ENCODE data around the gene PCDHA4. TPM values are rescaled to one million over a fixed set of nuclear protein-coding genes. Genes with fewer than 3 reads are reported as not detected.
"Not testable (repeated sequence)": the region's sequence is repeated elsewhere in the genome, so short reads cannot be mapped to it uniquely, and the experiment has no call there.

PCDHA4 gene
- polyA plus RNA-seq = 1 to 10 TPM in 1 of 3 donors, under 1 TPM in 2; under 0.01 to 1.7 (median 0.04) TPM

DNA sequence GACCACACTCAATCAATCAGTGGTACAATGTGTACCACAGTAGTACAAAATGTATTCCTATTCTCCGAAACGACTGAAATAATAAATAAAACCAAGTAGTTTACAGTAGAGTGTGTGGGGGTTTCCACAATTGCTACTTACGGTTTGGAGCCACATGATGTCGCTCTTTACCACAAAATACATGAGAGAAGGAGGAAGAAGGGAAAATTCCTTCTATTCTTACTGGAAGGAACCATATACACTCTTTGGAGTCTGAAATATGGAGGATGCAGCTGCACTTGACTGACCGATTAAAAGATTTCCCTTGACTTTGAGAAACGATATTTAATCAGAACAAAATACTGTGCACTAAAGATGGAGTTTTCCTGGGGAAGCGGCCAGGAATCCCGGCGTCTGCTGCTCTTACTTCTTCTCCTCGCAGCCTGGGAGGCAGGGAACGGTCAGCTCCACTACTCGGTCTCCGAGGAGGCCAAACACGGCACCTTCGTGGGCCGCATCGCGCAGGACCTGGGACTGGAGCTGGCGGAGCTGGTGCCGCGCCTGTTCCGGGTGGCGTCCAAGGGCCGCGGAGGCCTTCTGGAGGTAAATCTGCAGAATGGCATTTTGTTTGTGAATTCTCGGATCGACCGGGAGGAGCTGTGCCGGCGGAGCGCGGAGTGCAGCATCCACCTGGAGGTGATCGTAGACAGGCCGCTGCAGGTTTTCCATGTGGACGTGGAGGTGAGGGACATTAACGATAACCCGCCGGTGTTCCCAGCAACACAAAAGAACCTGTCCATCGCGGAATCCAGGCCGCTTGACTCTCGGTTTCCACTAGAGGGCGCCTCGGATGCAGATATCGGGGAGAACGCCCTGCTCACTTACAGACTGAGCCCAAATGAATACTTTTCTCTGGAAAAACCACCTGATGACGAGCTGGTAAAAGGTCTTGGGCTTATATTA lies at the start of gene PCDHA4:
Gene PCDHA4, plus strand, starts transcription at position 235 of the 942 bp plus-strand sequence.
- 12 to 19% (median 16%) methylated on average over 33 to 37 of the region's 47 CpGs for WGBS, 3 donors
- H3K27ac ChIP-seq (ENCODE audit: low read depth, low read length) = no peak within 1 kb of the TSS

DNA sequence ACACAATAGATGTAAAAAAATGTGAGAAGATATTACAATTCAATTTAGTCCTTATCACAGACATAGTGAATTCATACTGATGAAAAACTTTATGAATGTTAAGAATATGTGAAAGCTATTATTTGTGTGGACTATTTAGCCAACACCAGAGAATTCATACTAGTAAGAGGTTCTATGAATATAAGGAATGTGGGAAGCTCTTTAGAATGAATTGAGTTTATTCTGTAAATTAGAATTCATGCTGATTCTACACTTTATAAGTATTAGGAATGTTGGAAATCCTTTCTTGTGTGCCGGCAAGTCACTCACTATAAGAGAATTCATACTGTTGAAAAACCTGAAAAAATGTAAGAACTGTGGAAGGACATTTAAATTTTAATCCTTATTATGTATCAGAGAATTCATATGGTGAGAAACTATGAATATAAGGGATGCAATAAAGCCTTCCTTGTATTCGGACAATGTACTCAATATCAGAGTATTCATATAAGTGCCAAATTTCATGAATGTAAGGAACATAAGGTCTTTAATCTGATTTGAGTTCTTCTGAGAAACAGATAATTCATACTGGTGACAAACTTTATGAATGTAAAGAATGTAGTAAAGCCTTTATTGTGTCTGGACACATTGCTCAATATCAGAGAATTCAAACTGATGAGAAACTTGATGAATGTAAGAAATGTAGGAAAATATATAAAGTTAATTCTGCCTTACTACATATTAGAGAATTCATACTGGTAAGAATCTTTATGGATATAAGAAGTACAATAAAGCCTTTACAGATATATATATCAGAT lies 42.5 kb upstream of the PCDHA4 start:
- 84% methylated on average over 2 of the region's 2 CpGs for WGBS, 3 donors
- no peak overlapping the region for H3K27ac ChIP-seq (ENCODE audit: low read depth, low read length)

DNA sequence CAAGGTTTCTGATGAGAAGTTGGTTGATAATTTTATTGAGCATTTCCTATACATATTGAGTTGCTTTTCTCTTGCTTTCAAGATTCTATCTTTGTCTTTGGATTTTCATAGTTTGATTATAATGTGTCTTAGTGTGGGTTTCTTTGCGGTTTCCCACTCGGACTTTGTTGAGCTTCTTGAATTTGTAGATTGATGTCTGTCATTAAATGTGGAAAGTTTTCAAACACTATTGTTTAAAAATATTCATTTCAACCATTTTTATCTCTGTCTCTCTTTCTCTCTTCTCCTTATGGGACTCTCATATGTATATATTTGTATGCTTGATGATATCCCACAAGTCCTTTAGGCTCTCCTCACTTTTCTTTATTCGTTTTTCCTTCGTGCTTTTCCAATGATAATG lies 39.4 kb upstream of the PCDHA4 start:
- no peak overlapping the region for H3K27ac ChIP-seq (ENCODE audit: low read depth, low read length)
- 74 to 89% (median 87%) methylated on average over 4 of the region's 4 CpGs for WGBS, 3 donors

DNA sequence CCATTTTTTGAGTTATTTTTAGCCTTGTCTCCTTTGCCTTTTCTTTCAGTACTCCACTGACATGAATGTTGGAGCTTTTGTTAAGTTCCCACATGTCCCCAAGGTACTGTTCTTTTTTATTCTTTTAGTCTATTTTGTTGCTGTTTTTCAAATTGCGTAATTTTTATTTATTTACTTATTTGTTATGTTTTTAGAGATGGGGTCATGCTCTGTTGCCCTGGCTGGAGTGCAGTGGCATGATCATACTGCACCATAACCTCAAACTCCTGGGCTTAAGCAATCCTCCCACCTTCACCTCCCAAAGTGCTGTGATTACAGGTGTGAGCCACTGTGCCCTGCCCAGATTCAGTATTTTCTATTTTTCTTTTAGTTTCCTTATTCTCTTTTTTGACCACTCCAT lies 26.4 kb upstream of the PCDHA4 start:
- H3K27ac ChIP-seq (ENCODE audit: low read depth, low read length) = no peak overlapping the region
- WGBS, 3 donors = 79 to 88% (median 86%) methylated on average over 1 of the region's 1 CpG

DNA sequence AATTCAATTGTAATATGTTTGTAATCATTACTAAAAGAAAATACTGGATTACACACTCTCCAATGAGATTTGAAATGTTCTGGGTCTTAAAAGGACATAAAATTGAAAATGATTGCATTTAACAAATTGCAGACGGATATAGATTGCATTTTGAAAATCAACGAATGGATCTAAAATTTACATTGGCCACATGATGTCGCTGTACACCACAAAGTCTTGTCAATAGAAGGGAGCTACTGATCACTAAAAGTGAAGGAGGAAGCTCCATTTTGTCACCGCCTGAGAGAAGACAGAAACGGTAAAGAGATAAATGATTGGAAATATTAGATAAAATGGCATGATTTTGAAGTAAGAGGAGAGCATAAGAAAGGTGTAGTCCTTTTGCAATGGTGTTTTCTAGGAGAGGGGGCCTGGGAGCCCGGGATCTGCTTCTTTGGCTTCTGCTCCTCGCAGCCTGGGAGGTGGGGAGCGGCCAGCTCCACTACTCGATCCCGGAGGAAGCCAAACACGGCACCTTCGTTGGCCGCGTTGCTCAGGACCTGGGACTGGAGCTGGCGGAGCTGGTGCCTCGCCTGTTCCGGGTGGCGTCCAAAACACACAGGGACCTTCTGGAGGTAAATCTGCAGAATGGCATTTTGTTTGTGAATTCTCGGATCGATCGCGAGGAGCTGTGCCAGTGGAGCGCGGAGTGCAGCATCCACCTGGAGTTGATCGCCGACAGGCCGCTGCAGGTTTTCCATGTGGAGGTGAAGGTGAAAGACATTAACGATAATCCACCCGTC lies 20.8 kb upstream of the PCDHA4 start, which contains the start of gene PCDHA1:
Gene PCDHA1, plus strand, starts transcription at position 236 of the 782 bp plus-strand sequence.
- 15 to 20% (median 17%) methylated on average over 29 of the region's 29 CpGs for WGBS, 3 donors

DNA sequence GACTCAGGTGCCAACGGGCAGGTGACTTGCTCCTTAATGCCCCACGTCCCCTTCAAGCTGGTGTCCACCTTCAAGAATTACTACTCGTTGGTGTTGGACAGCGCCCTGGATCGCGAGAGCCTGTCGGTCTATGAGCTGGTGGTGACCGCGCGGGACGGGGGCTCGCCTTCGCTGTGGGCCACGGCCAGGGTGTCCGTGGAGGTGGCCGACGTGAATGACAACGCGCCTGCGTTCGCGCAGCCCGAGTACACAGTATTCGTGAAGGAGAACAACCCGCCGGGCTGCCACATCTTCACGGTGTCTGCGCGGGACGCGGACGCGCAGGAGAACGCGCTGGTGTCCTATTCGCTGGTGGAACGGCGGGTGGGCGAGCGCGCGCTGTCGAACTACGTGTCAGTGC lies 19.4 kb upstream of the PCDHA4 start:
- 29 to 37% (median 35%) methylated on average over 44 of the region's 44 CpGs for WGBS, 3 donors
- not testable (repeated sequence) for H3K27ac ChIP-seq (ENCODE audit: low read depth, low read length)

More for the DNA sequence above, 20.8 kb upstream of the PCDHA4 start, which contains the start of gene PCDHA1:
- no peak within 1 kb of the TSS for H3K27ac ChIP-seq (ENCODE audit: low read depth, low read length)

DNA sequence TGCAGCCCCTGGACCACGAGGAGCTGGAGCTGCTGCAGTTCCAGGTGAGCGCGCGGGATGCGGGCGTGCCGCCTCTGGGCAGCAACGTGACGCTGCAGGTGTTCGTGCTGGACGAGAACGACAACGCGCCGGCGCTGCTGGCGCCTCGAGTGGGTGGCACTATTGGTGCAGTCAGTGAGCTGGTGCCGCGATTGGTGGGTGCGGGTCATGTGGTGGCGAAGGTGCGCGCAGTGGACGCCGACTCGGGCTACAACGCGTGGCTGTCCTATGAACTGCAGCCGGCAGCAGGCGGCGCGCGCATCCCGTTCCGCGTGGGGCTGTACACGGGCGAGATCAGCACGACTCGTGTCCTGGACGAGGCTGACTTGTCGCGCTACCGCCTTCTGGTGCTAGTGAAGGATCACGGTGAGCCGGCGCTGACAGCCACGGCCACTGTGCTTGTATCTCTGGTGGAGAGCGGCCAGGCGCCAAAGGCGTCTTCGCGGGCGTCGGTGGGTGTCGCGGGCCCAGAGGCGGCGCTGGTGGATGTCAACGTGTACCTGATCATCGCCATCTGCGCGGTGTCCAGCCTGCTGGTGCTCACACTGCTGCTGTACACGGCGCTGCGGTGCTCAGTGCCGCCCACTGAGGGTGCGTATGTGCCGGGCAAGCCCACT lies 18.9 kb upstream of the PCDHA4 start:
- WGBS, 3 donors = 31 to 36% (median 34%) methylated on average over 67 to 70 of the region's 70 CpGs

DNA sequence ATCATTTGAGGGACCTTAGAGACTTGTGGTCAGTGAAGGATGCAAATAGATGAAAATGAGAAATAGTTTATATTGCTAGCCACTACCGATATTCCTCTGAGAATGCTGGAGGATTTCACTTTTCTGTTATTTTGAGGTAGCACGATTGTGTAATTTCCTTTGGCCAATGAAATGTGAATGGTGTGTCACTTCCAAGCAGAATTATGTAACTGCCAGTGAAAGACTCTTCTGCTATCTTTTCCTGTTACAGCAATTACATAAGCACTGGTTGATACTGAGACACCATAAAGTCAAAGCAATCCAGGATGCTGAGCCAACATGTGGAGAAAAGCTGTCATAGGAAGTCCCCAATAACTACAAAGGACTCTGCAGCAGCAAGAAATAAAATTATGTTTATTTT lies 15.8 kb upstream of the PCDHA4 start:
- WGBS, 3 donors = 20 to 45% (median 21%) methylated on average over 2 of the region's 2 CpGs
- H3K27ac ChIP-seq (ENCODE audit: low read depth, low read length) = no peak overlapping the region

More for the DNA sequence above, 18.9 kb upstream of the PCDHA4 start:
- H3K27ac ChIP-seq (ENCODE audit: low read depth, low read length) = not testable (repeated sequence)

DNA sequence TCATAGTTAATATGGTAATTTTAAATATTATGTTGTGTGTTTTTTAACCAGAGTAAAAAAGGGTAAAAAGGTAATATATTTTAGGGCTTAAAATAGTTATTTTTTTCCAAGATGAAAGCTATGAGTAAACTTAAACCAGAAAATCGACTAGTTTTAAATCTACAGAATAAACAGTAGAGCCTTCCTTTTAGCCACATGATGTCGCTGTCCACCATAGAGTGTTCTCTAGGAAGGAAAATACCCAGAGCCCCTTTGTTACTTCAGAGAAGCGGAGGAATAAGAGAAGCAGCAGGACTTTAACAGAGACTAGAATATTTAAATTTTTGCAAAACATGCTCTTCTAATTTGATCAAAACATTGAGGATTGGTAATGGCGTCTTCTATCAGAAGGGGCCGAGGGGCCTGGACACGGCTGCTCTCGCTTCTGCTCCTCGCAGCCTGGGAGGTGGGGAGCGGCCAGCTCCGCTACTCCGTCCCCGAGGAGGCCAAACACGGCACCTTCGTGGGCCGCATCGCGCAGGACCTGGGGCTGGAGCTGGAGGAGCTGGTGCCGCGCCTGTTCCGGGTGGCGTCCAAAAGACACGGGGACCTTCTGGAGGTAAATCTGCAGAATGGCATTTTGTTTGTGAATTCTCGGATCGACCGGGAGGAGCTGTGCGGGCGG lies 12.1 kb upstream of the PCDHA4 start, which contains the start of gene PCDHA2:
Gene PCDHA2, plus strand, starts transcription at position 258 of the 664 bp plus-strand sequence.
- no peak within 1 kb of the TSS for H3K27ac ChIP-seq (ENCODE audit: low read depth, low read length)
- WGBS, 3 donors = 17 to 22% (median 22%) methylated on average over 27 of the region's 27 CpGs

DNA sequence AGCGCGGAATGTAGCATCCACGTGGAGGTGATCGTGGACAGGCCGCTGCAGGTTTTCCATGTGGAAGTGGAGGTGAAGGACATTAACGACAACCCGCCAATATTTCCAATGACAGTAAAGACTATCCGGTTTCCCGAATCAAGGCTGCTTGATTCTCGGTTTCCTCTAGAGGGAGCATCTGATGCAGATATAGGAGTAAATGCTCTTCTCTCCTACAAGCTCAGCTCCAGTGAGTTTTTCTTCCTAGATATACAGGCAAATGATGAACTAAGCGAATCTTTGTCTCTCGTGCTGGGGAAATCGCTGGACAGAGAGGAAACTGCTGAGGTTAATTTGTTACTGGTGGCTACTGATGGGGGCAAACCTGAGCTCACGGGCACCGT lies 11.6 kb upstream of the PCDHA4 start:
- WGBS, 3 donors = 16 to 19% (median 18%) methylated on average over 15 of the region's 15 CpGs
- H3K27ac ChIP-seq (ENCODE audit: low read depth, low read length) = no peak overlapping the region

DNA sequence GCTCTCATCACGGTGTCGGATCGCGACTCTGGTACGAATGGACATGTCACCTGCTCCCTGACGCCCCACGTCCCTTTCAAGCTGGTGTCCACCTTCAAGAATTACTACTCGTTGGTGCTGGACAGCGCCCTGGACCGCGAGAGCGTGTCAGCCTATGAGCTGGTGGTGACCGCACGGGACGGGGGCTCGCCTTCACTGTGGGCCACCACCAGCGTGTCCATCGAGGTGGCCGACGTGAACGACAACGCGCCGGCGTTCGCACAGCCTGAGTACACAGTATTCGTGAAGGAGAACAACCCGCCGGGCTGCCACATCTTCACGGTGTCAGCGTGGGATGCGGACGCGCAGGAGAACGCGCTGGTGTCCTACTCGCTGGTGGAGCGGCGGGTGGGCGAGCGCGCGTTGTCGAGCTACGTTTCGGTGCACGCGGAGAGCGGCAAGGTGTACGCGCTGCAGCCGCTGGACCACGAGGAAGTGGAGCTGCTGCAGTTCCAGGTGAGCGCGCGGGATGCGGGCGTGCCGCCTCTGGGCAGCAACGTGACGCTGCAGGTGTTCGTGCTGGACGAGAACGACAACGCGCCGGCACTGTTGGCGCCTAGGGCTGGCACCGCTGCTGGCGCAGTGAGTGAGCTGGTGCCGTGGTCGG lies 10.7 kb upstream of the PCDHA4 start:
- 47 to 51% (median 51%) methylated on average over 66 to 72 of the region's 72 CpGs for WGBS, 3 donors
- H3K27ac ChIP-seq (ENCODE audit: low read depth, low read length) = not testable (repeated sequence)

DNA sequence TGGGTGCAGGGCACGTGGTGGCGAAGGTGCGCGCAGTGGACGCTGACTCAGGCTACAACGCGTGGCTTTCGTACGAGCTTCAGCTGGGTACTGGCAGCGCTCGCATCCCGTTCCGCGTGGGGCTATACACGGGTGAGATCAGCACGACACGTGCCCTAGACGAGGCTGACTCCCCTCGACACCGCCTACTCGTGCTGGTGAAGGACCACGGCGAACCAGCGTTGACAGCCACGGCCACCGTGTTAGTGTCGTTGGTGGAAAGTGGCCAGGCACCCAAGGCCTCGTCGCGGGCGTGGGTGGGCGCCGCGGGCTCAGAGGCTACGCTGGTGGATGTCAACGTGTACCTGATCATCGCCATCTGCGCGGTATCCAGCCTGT lies 10.2 kb upstream of the PCDHA4 start:
- WGBS, 3 donors = 49 to 55% (median 54%) methylated on average over 36 to 39 of the region's 39 CpGs
- no peak overlapping the region for H3K27ac ChIP-seq (ENCODE audit: low read depth, low read length)

DNA sequence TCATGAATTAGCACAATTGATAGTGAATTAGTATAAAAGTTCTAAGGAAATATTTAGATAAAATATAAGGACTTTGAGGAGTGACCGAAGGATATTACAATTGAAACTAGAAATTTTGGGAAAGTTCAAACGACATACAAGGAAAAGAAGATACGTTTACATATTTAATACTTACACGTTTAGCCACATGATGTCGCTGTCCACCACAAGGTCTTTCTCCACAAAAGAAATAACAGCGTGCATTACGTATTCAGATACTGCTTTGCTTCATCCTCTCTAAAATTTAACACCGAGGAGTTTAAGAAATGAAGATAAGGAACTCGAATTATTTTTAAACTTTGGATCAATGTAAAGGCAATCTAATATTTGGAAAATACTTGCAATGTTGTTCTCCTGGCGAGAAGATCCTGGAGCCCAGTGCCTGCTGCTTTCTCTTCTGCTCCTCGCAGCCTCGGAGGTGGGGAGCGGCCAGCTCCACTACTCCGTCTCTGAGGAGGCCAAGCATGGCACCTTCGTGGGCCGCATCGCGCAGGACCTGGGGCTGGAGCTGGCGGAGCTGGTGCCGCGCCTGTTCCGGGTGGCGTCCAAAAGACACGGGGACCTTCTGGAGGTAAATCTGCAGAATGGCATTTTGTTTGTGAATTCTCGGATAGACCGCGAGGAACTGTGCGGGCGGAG lies 5.9 kb upstream of the PCDHA4 start, which contains the start of gene PCDHA3:
Gene PCDHA3, plus strand, starts transcription at position 242 of the 678 bp plus-strand sequence.
- H3K27ac ChIP-seq (ENCODE audit: low read depth, low read length) = no peak within 1 kb of the TSS
- WGBS, 3 donors = 14 to 17% (median 14%) methylated on average over 29 of the region's 29 CpGs

DNA sequence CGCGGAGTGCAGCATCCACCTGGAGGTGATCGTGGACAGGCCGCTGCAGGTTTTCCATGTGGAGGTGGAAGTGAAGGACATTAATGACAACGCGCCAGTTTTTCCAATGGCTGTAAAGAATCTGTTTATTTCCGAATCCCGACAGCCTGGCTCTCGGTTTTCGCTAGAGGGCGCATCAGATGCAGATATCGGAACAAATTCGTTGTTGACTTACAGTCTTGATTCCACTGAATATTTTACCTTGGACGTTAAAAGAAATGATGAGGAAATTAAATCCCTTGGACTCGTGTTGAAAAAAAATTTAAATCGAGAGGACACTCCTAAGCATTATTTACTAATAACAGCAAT lies 5.4 kb upstream of the PCDHA4 start:
- no peak overlapping the region for H3K27ac ChIP-seq (ENCODE audit: low read depth, low read length)
- 10 to 13% (median 11%) methylated on average over 16 of the region's 16 CpGs for WGBS, 3 donors

DNA sequence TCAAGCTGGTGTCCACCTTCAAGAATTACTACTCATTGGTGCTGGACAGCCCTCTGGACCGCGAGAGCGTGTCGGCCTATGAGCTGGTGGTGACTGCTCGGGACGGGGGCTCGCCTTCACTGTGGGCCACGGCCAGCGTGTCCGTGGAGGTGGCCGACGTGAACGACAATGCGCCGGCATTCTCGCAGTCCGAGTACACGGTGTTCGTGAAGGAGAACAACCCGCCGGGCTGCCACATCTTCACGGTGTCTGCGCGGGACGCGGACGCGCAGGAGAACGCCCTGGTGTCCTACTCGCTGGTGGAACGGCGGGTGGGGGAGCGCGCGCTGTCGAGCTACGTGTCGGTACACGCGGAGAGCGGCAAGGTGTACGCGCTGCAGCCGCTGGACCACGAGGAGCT lies 4.5 kb upstream of the PCDHA4 start:
- WGBS, 3 donors = 42 to 45% (median 44%) methylated on average over 45 of the region's 45 CpGs
- not testable (repeated sequence) for H3K27ac ChIP-seq (ENCODE audit: low read depth, low read length)

DNA sequence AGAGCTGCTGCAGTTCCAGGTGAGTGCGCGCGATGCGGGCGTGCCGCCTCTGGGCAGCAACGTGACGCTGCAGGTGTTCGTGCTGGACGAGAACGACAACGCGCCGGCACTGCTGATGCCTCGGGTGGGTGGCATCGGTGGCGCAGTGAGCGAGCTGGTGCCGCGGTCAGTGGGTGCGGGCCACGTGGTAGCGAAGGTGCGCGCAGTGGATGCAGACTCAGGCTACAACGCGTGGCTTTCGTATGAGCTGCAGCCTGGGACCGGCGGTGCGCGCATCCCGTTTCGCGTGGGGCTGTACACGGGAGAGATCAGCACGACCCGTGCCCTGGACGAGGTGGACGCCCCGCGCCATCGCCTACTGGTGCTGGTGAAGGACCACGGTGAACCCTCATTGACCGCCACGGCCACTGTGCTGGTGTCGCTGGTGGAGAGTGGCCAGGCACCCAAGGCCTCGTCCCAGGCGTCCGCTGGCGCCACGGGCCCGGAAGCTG lies 4.0 kb upstream of the PCDHA4 start:
- WGBS, 3 donors = 36 to 43% (median 39%) methylated on average over 49 to 53 of the region's 53 CpGs

More for the DNA sequence above, 4.0 kb upstream of the PCDHA4 start:
- H3K27ac ChIP-seq (ENCODE audit: low read depth, low read length) = no peak overlapping the region
